H1 (cell line): ENCODE data around the gene RGP1. TPM values are rescaled to one million over a fixed set of nuclear protein-coding genes. Genes with fewer than 3 reads are reported as not detected.

Experiments used
- CTCF ChIA-PET: fragments of 300-600 bp; sonication (Branson Sonifier 250); formaldehyde crosslinking; loops from one replicate; lab custom pipeline; 2021; ENCODE audit not compliant: partially characterized antibody; lab: Charles Lee
- POLR2A ChIA-PET: fragments of 300-600 bp; sonication (Branson Sonifier 250); formaldehyde crosslinking; loops from one replicate; lab custom pipeline; 2021; ENCODE audit warnings: inconsistent platforms; ENCODE audit not compliant: partially characterized antibody; lab: Charles Lee
- DNase-seq, 2 experiments: peaks; one replicate each; pipeline versions ENCODE4 v3.0.0 to v3.0.0-alpha.2; 2010 to 2022; ENCODE audit warnings: low spot score in 2 of 2, low read depth in 1 of 2, mixed read lengths in 1 of 2
- FAIRE-seq: peaks from 2 replicates; lab custom pipeline; 2011; peaks lifted over from hg19 to GRCh38; lab: Jason Lieb, UNC
- H2AFZ ChIP-seq: 2 replicates; pipeline ENCODE4 v1.8.1; 2012; ENCODE audit warnings: low read length, inconsistent platforms
- H2AK5ac ChIP-seq: 2 replicates; pipeline ENCODE4 v1.6.1; 2013; ENCODE audit warnings: low read depth, low read length
- H2BK120ac ChIP-seq: replicated peaks from 2 replicates; pipeline ENCODE3; 2013; ENCODE audit warnings: low read depth, low read length, inconsistent platforms
- H2BK12ac ChIP-seq: 2 replicates; pipeline ENCODE4 v1.6.1; 2013; ENCODE audit warnings: low read depth, low read length
- H2BK15ac ChIP-seq: 2 replicates; pipeline ENCODE4 v1.6.1; 2013; ENCODE audit warnings: low read length
- H2BK20ac ChIP-seq: 2 replicates; pipeline ENCODE4 v1.6.1; 2013; ENCODE audit warnings: low read length
- H2BK5ac ChIP-seq: 2 replicates; pipeline ENCODE4 v1.6.1; 2013; ENCODE audit warnings: low read depth, low read length
- H3K14ac ChIP-seq: 2 replicates; pipeline ENCODE4 v1.6.1; 2013; ENCODE audit warnings: inconsistent platforms; ENCODE audit not compliant: insufficient read length
- H3K18ac ChIP-seq: 2 replicates; pipeline ENCODE4 v1.6.1; 2013; ENCODE audit warnings: low read length; ENCODE audit errors: extremely low read depth
- H3K23ac ChIP-seq: 2 replicates; pipeline ENCODE4 v1.6.1; 2013; ENCODE audit warnings: inconsistent platforms; ENCODE audit not compliant: insufficient read length
- H3K23me2 ChIP-seq: 2 replicates; pipeline ENCODE4 v1.6.1; 2013; ENCODE audit warnings: low read depth, low read length
- H3K27ac ChIP-seq: 2 replicates; pipeline ENCODE4 v1.6.1; 2011; ENCODE audit warnings: low read depth, low read length, inconsistent platforms
- H3K27me3 ChIP-seq, 4 experiments: replicated peaks in 1 of 4; 1 replicate in 1 of 4; 2 replicates in 3 of 4; pipeline versions ENCODE4 v1.6.1 to v1.8.1; 2011 to 2013; ENCODE audit warnings: low read length in 3 of 4, mild to moderate bottlenecking in 3 of 4, inconsistent platforms in 2 of 4, mixed read lengths in 2 of 4, moderate library complexity in 1 of 4; ENCODE audit not compliant: control insufficient read depth in 3 of 4, insufficient read depth in 3 of 4; ENCODE audit errors: extremely low read depth in 1 of 4
- H3K36me3 ChIP-seq, 4 experiments: 2 replicates each; pipeline versions ENCODE4 v1.6.1 to v1.8.1; 2011 to 2013; ENCODE audit warnings: mild to moderate bottlenecking in 4 of 4, low read length in 3 of 4, moderate library complexity in 2 of 4, control low read depth in 1 of 4, inconsistent platforms in 1 of 4; ENCODE audit not compliant: insufficient read depth in 4 of 4, control insufficient read depth in 2 of 4
- H3K4ac ChIP-seq: replicated peaks from 2 replicates; pipeline ENCODE3; 2013; ENCODE audit warnings: low read length, low read depth, mixed read lengths, inconsistent platforms; ENCODE audit not compliant: insufficient read length
- H3K4me1 ChIP-seq, 4 experiments: replicated peaks in 1 of 4; 1 replicate in 1 of 4; 2 replicates in 3 of 4; pipeline versions ENCODE4 v1.6.1 to v1.8.1; 2011 to 2013; ENCODE audit warnings: low read length in 3 of 4, inconsistent platforms in 2 of 4, mixed read lengths in 1 of 4; ENCODE audit not compliant: insufficient read depth in 4 of 4, control insufficient read depth in 3 of 4
- H3K4me2 ChIP-seq, 2 experiments: 2 replicates each; pipeline versions ENCODE4 v1.6.1 to v1.8.1; 2011 to 2013; ENCODE audit warnings: low read depth in 2 of 2, low read length in 2 of 2, control low read depth in 1 of 2, inconsistent platforms in 1 of 2, mild to moderate bottlenecking in 1 of 2; ENCODE audit not compliant: insufficient read depth in 1 of 2
- H3K4me3 ChIP-seq, 4 experiments: fragments of 200-600, 300-600 bp in 1 of 4; sonication (generic), shearing (Covaris generic), sonication (Bioruptor Twin) in 1 of 4; 2 replicates each; pipeline versions ENCODE4 v1.5.1 to v1.8.1; 2011 to 2016; ENCODE audit warnings: low read length in 4 of 4, low read depth in 3 of 4, control low read depth in 2 of 4, inconsistent platforms in 2 of 4, mild to moderate bottlenecking in 2 of 4, mixed read lengths in 1 of 4, moderate library complexity in 1 of 4; ENCODE audit not compliant: insufficient read depth in 2 of 4; ENCODE audit errors: extremely low read depth in 1 of 4
- H3K56ac ChIP-seq: replicated peaks from 2 replicates; pipeline ENCODE3; 2013; ENCODE audit warnings: low read depth, mild to moderate bottlenecking, mixed read lengths, low read length, inconsistent platforms; ENCODE audit not compliant: insufficient read length
- H3K79me1 ChIP-seq: 2 replicates; pipeline ENCODE4 v1.6.1; 2013; ENCODE audit warnings: low read depth, low read length, control low read depth
- H3K79me2 ChIP-seq, 2 experiments: 2 replicates each; pipeline versions ENCODE4 v1.6.1 to v1.8.1; 2012 to 2013; ENCODE audit warnings: low read length in 2 of 2, mild to moderate bottlenecking in 2 of 2, inconsistent platforms in 1 of 2; ENCODE audit not compliant: insufficient read depth in 2 of 2, control insufficient read depth in 1 of 2
- H3K9ac ChIP-seq, 4 experiments: replicated peaks in 1 of 4; 1 replicate in 1 of 4; 2 replicates in 3 of 4; pipeline versions ENCODE4 v1.6.1 to v1.8.1; 2011 to 2013; ENCODE audit warnings: low read depth in 3 of 4, low read length in 3 of 4, control low read depth in 2 of 4, mild to moderate bottlenecking in 2 of 4, moderate library complexity in 2 of 4, inconsistent platforms in 1 of 4; ENCODE audit errors: extremely low read depth in 1 of 4
- H3K9me3 ChIP-seq, 2 experiments: 2 replicates each; pipeline versions ENCODE4 v1.6.1 to v1.8.1; 2012 to 2013; ENCODE audit warnings: mild to moderate bottlenecking in 2 of 2, moderate library complexity in 2 of 2, control low read depth in 1 of 2, inconsistent platforms in 1 of 2, low read depth in 1 of 2, low read length in 1 of 2, mixed read lengths in 1 of 2; ENCODE audit not compliant: insufficient read depth in 2 of 2
- H4K20me1 ChIP-seq, 2 experiments: replicated peaks in 1 of 2; 2 replicates each; pipeline versions ENCODE3 to v1.8.1; 2011 to 2013; ENCODE audit warnings: inconsistent platforms in 2 of 2, low read length in 2 of 2, mild to moderate bottlenecking in 1 of 2; ENCODE audit not compliant: insufficient read depth in 2 of 2, control insufficient read depth in 1 of 2
- H4K5ac ChIP-seq: 2 replicates; pipeline ENCODE4 v1.6.1; 2013; ENCODE audit warnings: low read length, low read depth, mixed read lengths, inconsistent platforms; ENCODE audit not compliant: insufficient read length
- H4K8ac ChIP-seq: 2 replicates; pipeline ENCODE4 v1.8.0; 2013; ENCODE audit warnings: mild to moderate bottlenecking, moderate library complexity, low read length, inconsistent platforms; ENCODE audit not compliant: insufficient read depth; ENCODE audit errors: extremely low read depth
- H4K91ac ChIP-seq: replicated peaks from 2 replicates; pipeline ENCODE3; 2013; ENCODE audit warnings: low read length, mixed read lengths, inconsistent platforms; ENCODE audit not compliant: insufficient read length
- ATF2 ChIP-seq: IDR thresholded peaks from 2 replicates; pipeline ENCODE4 v1.6.1; 2012; ENCODE audit warnings: low read length, inconsistent platforms
- BACH1 ChIP-seq: IDR thresholded peaks from 2 replicates; pipeline ENCODE4 v1.6.1; 2012; ENCODE audit warnings: low read length, improper control_type of control experiment
- CBX5 ChIP-seq: fragments of 300-800, 300-1000 bp; sonication (generic); IDR thresholded peaks from 2 replicates; pipeline ENCODE4 v1.7.1; 2016; ENCODE audit warnings: antibody characterized with exemption, low read length, low read depth
- EP300 ChIP-seq, 2 experiments: IDR thresholded peaks; 1 replicate in 1 of 2; 2 replicates in 1 of 2; pipeline ENCODE4 v1.6.1; 2011 to 2012; ENCODE audit warnings: low read depth in 2 of 2, low read length in 2 of 2, mild to moderate bottlenecking in 2 of 2, borderline replicate concordance in 1 of 2, inconsistent platforms in 1 of 2, moderate library complexity in 1 of 2
- JUND ChIP-seq: IDR thresholded peaks from 2 replicates; pipeline ENCODE4 v1.6.1; 2011; ENCODE audit warnings: mild to moderate bottlenecking, improper control_type of control experiment, low read length
- KDM1A ChIP-seq: fragments of 200-600, 300-600 bp; sonication (generic); IDR thresholded peaks from 2 replicates; pipeline ENCODE4 v1.7.1; 2016; ENCODE audit warnings: mild to moderate bottlenecking, low read length, borderline replicate concordance
- NRF1 ChIP-seq: IDR thresholded peaks from 2 replicates; pipeline ENCODE4 v1.6.1; 2011; ENCODE audit warnings: mild to moderate bottlenecking, low read depth, low read length, improper control_type of control experiment
- RBBP5 ChIP-seq: IDR thresholded peaks from 2 replicates; pipeline ENCODE4 v1.7.1; 2012; ENCODE audit warnings: low read depth, mild to moderate bottlenecking, inconsistent platforms, low read length, moderate library complexity, borderline replicate concordance
- RFX5 ChIP-seq: IDR thresholded peaks from 2 replicates; pipeline ENCODE4 v1.6.1; 2011; ENCODE audit warnings: low read depth, low read length, improper control_type of control experiment, borderline replicate concordance
- WGBS, 2 experiments: shearing (Covaris generic) in 1 of 2; methylation state at CpG; one replicate each; pipeline versions ENCODE4 v1.1.6 to v1.1.7; 2013 to 2015; ENCODE audit warnings: low lambda C conversion rate in 2 of 2, mixed read lengths in 2 of 2, inconsistent platforms in 1 of 2, low coverage in 1 of 2, missing lambda C conversion rate in 1 of 2; ENCODE audit not compliant: insufficient replicate concordance in 2 of 2, insufficient coverage in 1 of 2, insufficient read length in 1 of 2; ENCODE audit errors: extremely low coverage in 1 of 2, missing lambda C conversion rate in 1 of 2; 5-methylcytosine and 5-hydroxymethylcytosine counted together
- polyA plus RNA-seq, 7 experiments: library from polyadenylated mRNA; depleted of rRNA in 3 of 7; stranded (reverse) in 5 of 7; unstranded in 2 of 7; fragments of >200 nt in 5 of 7; fragments of 200-250 nt in 2 of 7; gene quantifications; 1 replicate in 5 of 7; 2 replicates in 1 of 7; 4 replicates in 1 of 7; pipeline versions ENCODE4 v1.2.1 to v1.2.3, GENCODE V29; 2011 to 2013; ENCODE audit warnings: missing spikeins in 2 of 7, mixed read lengths in 2 of 7
- total RNA-seq: library from RNA; stranded (reverse); fragmentation: NEBNext Ultra II Directional; extraction: Animal tissue kit (Norgen Biotek cat#: 25700); gene quantifications from 2 replicates; pipeline ENCODE4 v1.2.1, GENCODE V29; 2021
- TF ChIP-seq, protein P1 (sequence below): IDR thresholded peaks from 2 replicates; pipeline ENCODE4 v1.6.1; 2011; ENCODE audit warnings: low read depth, mild to moderate bottlenecking, low read length; ENCODE audit not compliant: insufficient read depth

RGP1 gene
- total and polyA plus RNA-seq, 2 of the 8 experiments (the other 6 are each of a cell fraction or from before 2014, with no cell fraction given): 11.8 to 22.7 TPM

GRCh38 chr9:35710818-35711500 is 38.1 kb upstream of the RGP1 start:
- Histone ChIP-seq H2AFZ (no peak overlapping the region), H3K4me2 (no peak overlapping the region), H3K23me2 (no peaks in the 10 kb centered on the region), H3K9ac (no peak overlapping the region), H3K79me1 (no peaks in the 10 kb centered on the region), H3K79me2 (no peaks in the 10 kb centered on the region), H3K27me3 (no peaks in the 10 kb centered on the region), H3K4me3 (no peak overlapping the region), H3K4ac (no peak overlapping the region), H2AK5ac (no peak overlapping the region), H2BK15ac (no peak overlapping the region), H3K27ac (no peak overlapping the region), H3K14ac (no peak overlapping the region), H2BK12ac (no peak overlapping the region), H4K91ac (no peak overlapping the region), H3K23ac (no peak overlapping the region), H4K8ac (no peak overlapping the region), H3K4me1 (no peaks in the 10 kb centered on the region), H3K9me3 (no peaks in the 10 kb centered on the region), H2BK20ac (no peak overlapping the region), H2BK5ac (no peak overlapping the region), H3K36me3 (peaks cover 27 to 84% (median 61%) of the 10 kb centered on the region in 4 experiments; a peak in 7 of 8 replicates), H2BK120ac (no peak overlapping the region), H4K20me1 (peaks cover 0 to 5% of the 10 kb centered on the region in 2 experiments), H3K56ac (no peak overlapping the region), H3K18ac (no peak overlapping the region), H4K5ac (no peak overlapping the region)
- POLR2A ChIA-PET: interaction anchor here (1.0 to 10.5 kb wide), 3 partner anchors 16 to 26 kb away, joined by 3 to 51 read pairs (median 3); no protein-coding TSS in a partner anchor
- FAIRE-seq: no peak
- no peak for DNase-seq
- WGBS, 2 experiments: 91% methylated on average over 7 of the region's 7 CpGs; no CpG with 5 or more reads in 1 of the 2 experiments
- CTCF ChIA-PET: interaction anchor here (1.7 to 13.8 kb wide), 5 partner anchors 10 to 63 kb away, joined by 5 to 199 read pairs (median 90); partner anchors contain the start of genes ARHGEF39, CCDC107, CREB3 and RMRP
- TF ChIP-seq CBX5: no peak
- TF ChIP-seq JUND: no peak
- TF ChIP-seq KDM1A: no peak
- no peak for TF ChIP-seq NRF1
- TF ChIP-seq RFX5: no peak
- TF ChIP-seq BACH1: no peak
- TF ChIP-seq ATF2: no peak
- no peak for TF ChIP-seq RBBP5
- TF ChIP-seq, protein P1, sequence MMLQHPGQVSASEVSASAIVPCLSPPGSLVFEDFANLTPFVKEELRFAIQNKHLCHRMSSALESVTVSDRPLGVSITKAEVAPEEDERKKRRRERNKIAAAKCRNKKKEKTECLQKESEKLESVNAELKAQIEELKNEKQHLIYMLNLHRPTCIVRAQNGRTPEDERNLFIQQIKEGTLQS: no peak
- TF ChIP-seq EP300 (IDR thresholded peaks at IDR 0.05; ENCODE audit: borderline replicate concordance in 1 of 2, low read depth in 2 of 2, low read length in 2 of 2): no peak
